Smooth muscle cell (in vitro differentiated cells): ENCODE results near the gene CCR2. TPM values are rescaled to one million over a fixed set of nuclear protein-coding genes. Genes with fewer than 3 reads are reported as not detected.

Experiments used
- DNase-seq: peaks from one replicate; lab custom pipeline; 2025; ENCODE audit not compliant: unreplicated experiment; lab: John Stamatoyannopoulos, UW
- H2AFZ ChIP-seq: fragments of 200-600 bp; sonication (generic); 2 replicates; pipeline ENCODE4 v1.6.0; 2016; ENCODE audit warnings: antibody characterized with exemption, low read depth, mild to moderate bottlenecking
- H3F3A ChIP-seq: fragments of 200-600 bp; sonication (generic); 2 replicates; pipeline ENCODE4 v1.6.0; 2017; ENCODE audit warnings: antibody characterized with exemption, low read depth
- H3K27ac ChIP-seq: fragments of 200-600 bp; sonication (generic); 2 replicates; pipeline ENCODE4 v1.5.1; 2016; ENCODE audit warnings: low read depth, mild to moderate bottlenecking
- H3K27me3 ChIP-seq: fragments of 200-600 bp; sonication (generic); 2 replicates; pipeline ENCODE4 v1.6.1; 2016; ENCODE audit warnings: low read depth, mild to moderate bottlenecking
- H3K36me3 ChIP-seq: fragments of 200-600 bp; sonication (generic); 2 replicates; pipeline ENCODE4 v1.5.1; 2016; ENCODE audit warnings: low read depth
- H3K4me1 ChIP-seq: fragments of 200-600 bp; sonication (generic); 2 replicates; pipeline ENCODE4 v1.5.1; 2016; ENCODE audit warnings: low read depth
- H3K4me2 ChIP-seq: fragments of 200-600 bp; sonication (generic); 2 replicates; pipeline ENCODE4 v1.6.0; 2016; ENCODE audit warnings: mild to moderate bottlenecking
- H3K4me3 ChIP-seq: fragments of 200-600 bp; sonication (generic); 2 replicates; pipeline ENCODE4 v1.5.1; 2016; ENCODE audit warnings: mild to moderate bottlenecking
- H3K79me2 ChIP-seq: fragments of 200-600 bp; sonication (generic); 2 replicates; pipeline ENCODE4 v1.6.0; 2016; ENCODE audit warnings: low read depth, mild to moderate bottlenecking
- H3K9ac ChIP-seq: fragments of 200-600 bp; sonication (generic); 2 replicates; pipeline ENCODE4 v1.6.0; 2016; ENCODE audit warnings: low read depth
- H3K9me3 ChIP-seq: fragments of 200-600 bp; sonication (generic); replicated peaks from 2 replicates; pipeline ENCODE4 v1.5.1; 2016; ENCODE audit warnings: low read depth
- H4K20me1 ChIP-seq: fragments of 200-600 bp; sonication (generic); 2 replicates; pipeline ENCODE4 v1.6.0; 2016; ENCODE audit warnings: low read depth
- WGBS: methylation state at CpG from one replicate; pipeline ENCODE4 v1.1.7; 2016; ENCODE audit warnings: low lambda C conversion rate; 5-methylcytosine and 5-hydroxymethylcytosine counted together
- polyA plus RNA-seq: library from polyadenylated mRNA; unstranded; fragments of >200 nt; fragmentation: Nextera tagmentation; extraction: Ambion mirVana; gene quantifications from 2 replicates; pipeline ENCODE4 v1.2.1, GENCODE V29; 2016
- total RNA-seq: library from RNA; depleted of rRNA; stranded (reverse); fragments of >200 nt; gene quantifications from 2 replicates; pipeline ENCODE4 v1.2.3, GENCODE V29; 2014
- TF ChIP-seq, protein P1 (sequence below): fragments of 200-600 bp; sonication (generic); IDR thresholded peaks from 2 replicates; pipeline ENCODE4 v1.5.1; 2017; ENCODE audit warnings: borderline replicate concordance, mild to moderate bottlenecking, antibody characterized with exemption; ENCODE audit not compliant: insufficient read depth, poor library complexity, severe bottlenecking

Gene CCR2
- total and polyA plus RNA-seq, 2 experiments from 2014 or later = not detected

DNA sequence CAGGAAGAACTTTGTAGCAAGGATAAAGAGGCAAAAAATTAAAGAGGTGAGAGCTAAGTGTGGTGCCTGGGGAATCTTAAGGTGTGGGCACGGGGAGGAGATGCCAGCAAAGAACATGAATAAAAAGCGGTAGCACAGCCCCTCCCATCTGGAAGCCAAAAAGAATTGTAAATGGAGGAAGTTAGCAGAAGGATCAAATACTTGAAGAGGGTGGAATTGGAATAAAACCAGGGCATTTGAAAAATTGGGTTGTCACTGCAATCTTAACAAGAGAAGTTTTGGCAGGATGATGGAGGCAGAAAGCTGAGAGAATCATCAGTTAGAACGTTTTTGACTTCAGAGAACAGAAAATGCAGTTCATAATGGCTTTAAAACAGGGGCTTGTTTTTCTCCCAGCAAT is 2.4 kb downstream of the CCR2 start:
- Histone ChIP-seq H2AFZ (no peak overlapping the region), H3K4me1 (no peaks in the 10 kb centered on the region), H3K36me3 (no peaks in the 10 kb centered on the region), H3K4me3 (no peak overlapping the region), H3K9me3 (no peaks in the 10 kb centered on the region), H4K20me1 (no peaks in the 10 kb centered on the region), H3K27ac (no peak overlapping the region), H3K79me2 (no peaks in the 10 kb centered on the region), H3K27me3 (peaks cover 33% of the 10 kb centered on the region), H3K4me2 (no peak overlapping the region), H3K9ac (no peak overlapping the region), H3F3A (no peaks in the 10 kb centered on the region)
- WGBS = 71% methylated on average over 3 of the region's 3 CpGs
- no peak for DNase-seq
- TF ChIP-seq, protein P1, sequence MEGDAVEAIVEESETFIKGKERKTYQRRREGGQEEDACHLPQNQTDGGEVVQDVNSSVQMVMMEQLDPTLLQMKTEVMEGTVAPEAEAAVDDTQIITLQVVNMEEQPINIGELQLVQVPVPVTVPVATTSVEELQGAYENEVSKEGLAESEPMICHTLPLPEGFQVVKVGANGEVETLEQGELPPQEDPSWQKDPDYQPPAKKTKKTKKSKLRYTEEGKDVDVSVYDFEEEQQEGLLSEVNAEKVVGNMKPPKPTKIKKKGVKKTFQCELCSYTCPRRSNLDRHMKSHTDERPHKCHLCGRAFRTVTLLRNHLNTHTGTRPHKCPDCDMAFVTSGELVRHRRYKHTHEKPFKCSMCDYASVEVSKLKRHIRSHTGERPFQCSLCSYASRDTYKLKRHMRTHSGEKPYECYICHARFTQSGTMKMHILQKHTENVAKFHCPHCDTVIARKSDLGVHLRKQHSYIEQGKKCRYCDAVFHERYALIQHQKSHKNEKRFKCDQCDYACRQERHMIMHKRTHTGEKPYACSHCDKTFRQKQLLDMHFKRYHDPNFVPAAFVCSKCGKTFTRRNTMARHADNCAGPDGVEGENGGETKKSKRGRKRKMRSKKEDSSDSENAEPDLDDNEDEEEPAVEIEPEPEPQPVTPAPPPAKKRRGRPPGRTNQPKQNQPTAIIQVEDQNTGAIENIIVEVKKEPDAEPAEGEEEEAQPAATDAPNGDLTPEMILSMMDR = no peak

DNA sequence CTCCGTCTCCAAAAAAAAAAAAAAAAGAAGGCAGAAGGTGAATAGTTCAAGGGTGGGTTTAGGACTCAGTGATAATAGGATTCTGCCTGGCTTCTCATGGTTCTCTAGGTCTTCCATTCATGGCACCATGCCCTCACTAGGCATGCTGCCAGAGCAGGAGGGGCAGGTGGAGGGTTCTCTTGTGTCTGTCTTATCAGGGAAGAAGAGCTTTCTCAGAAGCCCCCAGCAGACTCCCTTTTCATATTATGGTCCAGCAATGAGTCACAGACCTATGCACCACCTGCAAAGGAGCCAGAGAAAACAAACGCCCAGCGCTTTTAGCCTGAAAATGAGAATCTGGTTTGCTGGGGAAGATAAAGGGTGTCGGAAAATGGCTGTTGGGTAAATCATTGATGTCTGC is 3.0 kb downstream of the CCR2 start:
- TF ChIP-seq, protein P1 = no peak
- no peaks in the 10 kb centered on the region for H3K4me1 ChIP-seq
- H3K9ac ChIP-seq = no peak overlapping the region
- H3K27ac ChIP-seq = no peak overlapping the region
- H4K20me1 ChIP-seq = no peaks in the 10 kb centered on the region
- no peak overlapping the region for H3K4me3 ChIP-seq
- no peaks in the 10 kb centered on the region for H3K36me3 ChIP-seq
- WGBS = 91% methylated on average over 4 of the region's 4 CpGs
- no peaks in the 10 kb centered on the region for H3K9me3 ChIP-seq
- no peak overlapping the region for H3K4me2 ChIP-seq
- no peaks in the 10 kb centered on the region for H3K79me2 ChIP-seq
- DNase-seq = no peak
- peaks cover 28% of the 10 kb centered on the region for H3K27me3 ChIP-seq
- H2AFZ ChIP-seq = no peak overlapping the region
- H3F3A ChIP-seq = no peaks in the 10 kb centered on the region

DNA sequence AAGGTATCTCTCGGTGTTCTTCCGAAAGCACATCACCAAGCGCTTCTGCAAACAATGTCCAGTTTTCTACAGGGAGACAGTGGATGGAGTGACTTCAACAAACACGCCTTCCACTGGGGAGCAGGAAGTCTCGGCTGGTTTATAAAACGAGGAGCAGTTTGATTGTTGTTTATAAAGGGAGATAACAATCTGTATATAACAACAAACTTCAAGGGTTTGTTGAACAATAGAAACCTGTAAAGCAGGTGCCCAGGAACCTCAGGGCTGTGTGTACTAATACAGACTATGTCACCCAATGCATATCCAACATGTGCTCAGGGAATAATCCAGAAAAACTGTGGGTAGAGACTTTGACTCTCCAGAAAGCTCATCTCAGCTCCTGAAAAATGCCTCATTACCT is 4.6 kb downstream of the CCR2 start:
- Histone ChIP-seq H4K20me1 (no peaks in the 10 kb centered on the region), H3K27me3 (peaks cover 21% of the 10 kb centered on the region), H3K27ac (no peak overlapping the region), H3F3A (no peaks in the 10 kb centered on the region), H3K4me1 (no peaks in the 10 kb centered on the region), H3K4me3 (no peak overlapping the region), H3K79me2 (no peaks in the 10 kb centered on the region), H2AFZ (no peak overlapping the region), H3K9ac (no peak overlapping the region), H3K36me3 (no peaks in the 10 kb centered on the region), H3K9me3 (no peaks in the 10 kb centered on the region), H3K4me2 (no peak overlapping the region)
- WGBS = 95% methylated on average over 6 of the region's 6 CpGs
- TF ChIP-seq, protein P1 = no peak
- no peak for DNase-seq

DNA sequence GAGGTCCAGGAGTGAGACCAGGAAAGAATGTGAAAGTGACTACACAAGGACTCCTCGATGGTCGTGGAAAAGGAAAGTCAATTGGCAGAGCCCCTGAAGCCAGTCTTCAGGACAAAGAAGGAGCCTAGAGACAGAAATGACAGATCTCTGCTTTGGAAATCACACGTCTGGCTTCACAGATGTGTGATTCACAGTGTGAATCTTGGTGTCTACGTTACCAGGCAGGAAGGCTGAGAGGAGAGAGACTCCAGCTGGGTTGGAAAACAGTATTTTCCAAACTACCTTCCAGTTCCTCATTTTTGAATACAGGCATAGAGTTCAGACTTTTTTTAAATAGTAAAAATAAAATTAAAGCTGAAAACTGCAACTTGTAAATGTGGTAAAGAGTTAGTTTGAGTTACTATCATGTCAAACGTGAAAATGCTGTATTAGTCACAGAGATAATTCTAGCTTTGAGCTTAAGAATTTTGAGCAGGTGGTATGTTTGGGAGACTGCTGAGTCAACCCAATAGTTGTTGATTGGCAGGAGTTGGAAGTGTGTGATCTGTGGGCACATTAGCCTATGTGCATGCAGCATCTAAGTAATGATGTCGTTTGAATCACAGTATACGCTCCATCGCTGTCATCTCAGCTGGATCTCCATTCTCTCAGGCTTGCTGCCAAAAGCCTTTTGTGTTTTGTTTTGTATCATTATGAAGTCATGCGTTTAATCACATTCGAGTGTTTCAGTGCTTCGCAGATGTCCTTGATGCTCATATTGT is 6.0 kb downstream of the CCR2 start:
- 62% methylated on average over 11 of the region's 11 CpGs for WGBS
- Histone ChIP-seq H3K9ac (no peak overlapping the region), H3K4me2 (no peak overlapping the region)

More for the DNA sequence above, 6.0 kb downstream of the CCR2 start:
- H3K79me2 ChIP-seq = no peaks in the 10 kb centered on the region
- no peak for DNase-seq
- H2AFZ ChIP-seq = no peak overlapping the region
- H3F3A ChIP-seq = no peaks in the 10 kb centered on the region
- H3K9me3 ChIP-seq = no peaks in the 10 kb centered on the region
- no peak overlapping the region for H3K4me3 ChIP-seq
- peak overlapping the region; percentile 2 for H3K27ac ChIP-seq
- no peaks in the 10 kb centered on the region for H4K20me1 ChIP-seq
- H3K4me1 ChIP-seq = no peaks in the 10 kb centered on the region
- TF ChIP-seq, protein P1 = no peak
- H3K27me3 ChIP-seq = peaks cover 15% of the 10 kb centered on the region
- no peaks in the 10 kb centered on the region for H3K36me3 ChIP-seq
